HepG2 (cell line): Measurements from ENCODE around the gene PRAMEF5. TPM values are rescaled to one million over a fixed set of nuclear protein-coding genes. Genes with fewer than 3 reads are reported as not detected.
A peak's percentile ranks its signal among the peaks of the same experiment; 100 is the strongest.
"Not testable (repeated sequence)": the region's sequence is repeated elsewhere in the genome, so short reads cannot be mapped to it uniquely, and the experiment has no call there.

Experiments
- ATAC-seq: fragments of 200-7000 bp; cut with Tn5 transposase; 3 replicates; pipeline ENCODE4 v1.9.1; 2020; ENCODE audit warnings: mild to moderate bottlenecking, moderate library complexity
- BruUV-seq: library from RNA; stranded (reverse); fragments of 400-500 nt; replicated peaks from 2 replicates; lab custom pipeline; 2021; lab: Mats Ljungman, UMichigan
- CTCF ChIA-PET: fragments of 300-600 bp; formaldehyde crosslinking; extraction: SDS; loops from one replicate; lab custom pipeline; 2021; ENCODE audit warnings: low total read pairs, inconsistent platforms, low intra/inter-chr PET ratio; lab: Yijun Ruan, JAX
- POLR2A ChIA-PET: fragments of 350-600 bp; sonication (Branson Sonifier 250); formaldehyde crosslinking; loops from one replicate; lab custom pipeline; 2020; ENCODE audit warnings: antibody characterized with exemption, inconsistent platforms; lab: Yijun Ruan, JAX
- DNase-seq: peaks from one replicate; pipeline ENCODE4 v3.0.0-alpha.2; 2015; ENCODE audit warnings: low spot score
- FAIRE-seq: peaks from 3 replicates; lab custom pipeline; 2011; peaks lifted over from hg19 to GRCh38; lab: Jason Lieb, UNC
- H2AFZ ChIP-seq: one replicate; pipeline ENCODE4 v1.6.1; 2011; ENCODE audit warnings: low read length, inconsistent platforms
- H3K27ac ChIP-seq: fragments of 300-600 bp; 3 replicates; pipeline ENCODE4 v1.8.0; 2011; ENCODE audit warnings: mixed run types, mild to moderate bottlenecking, mixed read lengths, low read length, inconsistent platforms; ENCODE audit not compliant: insufficient read depth; ENCODE audit errors: extremely low read length
- H3K27me3 ChIP-seq, 2 experiments: fragments of 200-600 bp in 1 of 2; 2 replicates in 1 of 2; 3 replicates in 1 of 2; pipeline versions ENCODE4 v1.6.0 to v1.8.0; 2011; ENCODE audit warnings: low read length in 2 of 2, mild to moderate bottlenecking in 2 of 2, moderate library complexity in 2 of 2, inconsistent platforms in 1 of 2; ENCODE audit not compliant: insufficient read depth in 2 of 2, control insufficient read depth in 1 of 2
- H3K36me3 ChIP-seq, 2 experiments: fragments of 200-600 bp in 1 of 2; replicated peaks in 1 of 2; 2 replicates in 1 of 2; 3 replicates in 1 of 2; pipeline versions ENCODE4 v1.5.1 to v1.8.0; 2011; ENCODE audit warnings: low read length in 2 of 2, inconsistent platforms in 1 of 2; ENCODE audit not compliant: insufficient read depth in 2 of 2, control insufficient read depth in 1 of 2
- H3K4me1 ChIP-seq: 2 replicates; pipeline ENCODE4 v1.5.1; 2012; ENCODE audit warnings: low read length, inconsistent platforms; ENCODE audit not compliant: insufficient read depth
- H3K4me2 ChIP-seq: 2 replicates; pipeline ENCODE4 v1.6.0; 2011; ENCODE audit warnings: low read depth, low read length, inconsistent platforms
- H3K4me3 ChIP-seq, 3 experiments: fragments of 200-600 bp in 1 of 3; sonication (generic), shearing (Covaris generic) in 1 of 3; replicated peaks in 1 of 3; 2 replicates each; pipeline ENCODE4 v1.5.1; 2011 to 2016; ENCODE audit warnings: low read length in 3 of 3, inconsistent platforms in 2 of 3, low read depth in 2 of 3, mild to moderate bottlenecking in 2 of 3, control low read depth in 1 of 3, mixed read lengths in 1 of 3; ENCODE audit not compliant: insufficient read depth in 1 of 3
- H3K79me2 ChIP-seq: one replicate; pipeline ENCODE4 v1.6.1; 2011; ENCODE audit warnings: low read length, inconsistent platforms; ENCODE audit not compliant: insufficient read depth
- H3K9ac ChIP-seq: 2 replicates; pipeline ENCODE4 v1.6.0; 2011; ENCODE audit warnings: mild to moderate bottlenecking, low read depth, low read length, inconsistent platforms; ENCODE audit not compliant: insufficient read depth
- H3K9me3 ChIP-seq: 2 replicates; pipeline ENCODE4 v1.5.1; 2012; ENCODE audit warnings: mild to moderate bottlenecking, low read length
- H4K20me1 ChIP-seq: 2 replicates; pipeline ENCODE4 v1.6.0; 2011; ENCODE audit warnings: inconsistent platforms, mild to moderate bottlenecking, low read length, moderate library complexity; ENCODE audit not compliant: insufficient read depth
- JUND ChIP-seq: sonication (generic); formaldehyde crosslinking; IDR thresholded peaks from 2 replicates; pipeline ENCODE4 v1.8.0; 2022; ENCODE audit warnings: mild to moderate bottlenecking, missing genetic modification reagents
- MTF2 ChIP-seq: sonication (generic); formaldehyde crosslinking; IDR thresholded peaks from 2 replicates; pipeline ENCODE4 v1.5.0; 2020; ENCODE audit warnings: missing genetic modification reagents, borderline replicate concordance
- NFRKB ChIP-seq: fragments of 450-650 bp; IDR thresholded peaks from 2 replicates; pipeline ENCODE4 v1.6.1; 2017
- PHF21A ChIP-seq: sonication (generic); formaldehyde crosslinking; IDR thresholded peaks from 2 replicates; pipeline ENCODE4 v1.5.0; 2020; ENCODE audit warnings: mild to moderate bottlenecking, missing genetic modification reagents
- RAD21 ChIP-seq: fragments of 450-650 bp; formaldehyde crosslinking; IDR thresholded peaks from 2 replicates; pipeline ENCODE4 v1.5.0; 2020; ENCODE audit warnings: mild to moderate bottlenecking
- TRIM22 ChIP-seq: fragments of 450-650 bp; IDR thresholded peaks from 2 replicates; pipeline ENCODE4 v1.6.1; 2017
- ZNF296 ChIP-seq: sonication (generic); formaldehyde crosslinking; conservative IDR thresholded peaks from 2 replicates; pipeline ENCODE4 v1.5.0; 2020; ENCODE audit warnings: mild to moderate bottlenecking, missing genetic modification reagents
- ZNF768 ChIP-seq: sonication (generic); formaldehyde crosslinking; IDR thresholded peaks from 2 replicates; pipeline ENCODE4 v1.4.0; 2020; ENCODE audit warnings: missing genetic modification reagents
- WGBS: methylation state at CpG from one replicate; pipeline ENCODE4 v1.1.6; 2017; ENCODE audit warnings: low lambda C conversion rate; 5-methylcytosine and 5-hydroxymethylcytosine counted together
- in situ Hi-C: cut with HindIII; loops from 2 replicates; pipeline ENCODE4 v1.10.0; 2017; ENCODE audit warnings: low pct_unique_long_range_greater_than_20kb; ENCODE audit not compliant: extremely low pct_ligation_motif_present
- intact Hi-C: fragments of 100-400 bp; cut with micrococcal nuclease; formaldehyde crosslinking; loops from one replicate; pipeline ENCODE4 v1.10.0; 2022; ENCODE audit not compliant: unreplicated experiment
- polyA plus RNA-seq, 8 experiments: library from polyadenylated mRNA; depleted of rRNA in 3 of 8; stranded (reverse) in 7 of 8; unstranded in 1 of 8; fragments of >200 nt; fragmentation: Illumina TruSeq in 4 of 8; extraction: Trizol in 4 of 8; gene quantifications; 2 replicates each; pipeline versions ENCODE4 v1.2.1 to v1.2.3, GENCODE V29; 2011 to 2016; ENCODE audit warnings: low read depth in 4 of 8, missing spikeins in 1 of 8, mixed read lengths in 1 of 8; ENCODE audit not compliant: insufficient read depth in 1 of 8
- total RNA-seq, 5 experiments: library from RNA; depleted of rRNA; stranded (reverse); fragments of >200 nt; fragmentation: Illumina TruSeq; extraction: Trizol; gene quantifications; 2 replicates each; pipeline ENCODE4 v1.2.3, GENCODE V29; 2016; ENCODE audit warnings: low read depth in 1 of 5

PRAMEF5 gene
- total and polyA plus RNA-seq, 2 of the 13 experiments (the other 11 are each of a cell fraction or from before 2014, with no cell fraction given), result not detected

- H3K9me3 ChIP-seq, in situ Hi-C loops, H2AFZ ChIP-seq, H3K27ac ChIP-seq, H3K79me2 ChIP-seq, H3K4me1 ChIP-seq, H3K9ac ChIP-seq, BruUV-seq, POLR2A ChIA-PET, DNase-seq, H3K4me2 ChIP-seq, H4K20me1 ChIP-seq, ATAC-seq, H3K36me3 ChIP-seq, H3K4me3 ChIP-seq, H3K27me3 ChIP-seq, intact Hi-C loops, CTCF ChIA-PET: not testable (repeated sequence)
- FAIRE-seq, result peak; percentile 34
- no CpG with 5 or more reads among the region's 4 CpGs for WGBS
Measured at GRCh38 chr1:13222788-13223187, 31.2 kb upstream of the PRAMEF5 start.

- CTCF ChIA-PET, result no interaction called here
- no TSS peak for BruUV-seq
Measured at GRCh38 chr1:13224480-13225060, 29.4 kb upstream of the PRAMEF5 start.

GRCh38 chr1:13225675-13226204, 28.3 kb upstream of the PRAMEF5 start, which contains the start of gene PRAMEF18:
Gene PRAMEF18, minus strand, starts transcription at chr1:13226154. Its CDS starts 48 bp downstream, at chr1:13226106.
- intact Hi-C loops, H3K9ac ChIP-seq, H3K27me3 ChIP-seq, ATAC-seq, DNase-seq, H4K20me1 ChIP-seq, in situ Hi-C loops, H3K4me3 ChIP-seq, H3K4me1 ChIP-seq, BruUV-seq, H3K9me3 ChIP-seq, FAIRE-seq, H2AFZ ChIP-seq, H3K27ac ChIP-seq, CTCF ChIA-PET, H3K36me3 ChIP-seq, H3K79me2 ChIP-seq, POLR2A ChIA-PET, H3K4me2 ChIP-seq: not testable (repeated sequence)
- WGBS, result 0% methylated on average over 7 of the region's 9 CpGs

More at GRCh38 chr1:13224480-13225060, 29.4 kb upstream of the PRAMEF5 start:
- WGBS, result 15% methylated on average over 5 of the region's 5 CpGs
- no peak overlapping the region for H3K27ac ChIP-seq
- peaks cover 0 to 3% of the 10 kb centered on the region in 2 experiments; a peak in 1 of 5 replicates for H3K27me3 ChIP-seq
- FAIRE-seq, result no peak
- intact Hi-C loops (no loop called here), in situ Hi-C loops (no loop called here)
- no peak overlapping the region for H3K4me3 ChIP-seq
- DNase-seq, result no peak
- H3K36me3 ChIP-seq, result no peaks in the 10 kb centered on the region
- no peak for TF ChIP-seq TRIM22
- TF ChIP-seq PHF21A, result no peak
- TF ChIP-seq ZNF768 (CRISPR knock-in tag), result no peak
- no peak for TF ChIP-seq JUND (CRISPR knock-in tag)
- TF ChIP-seq ZNF296, result no peak
- TF ChIP-seq NFRKB, result no peak
- no peak for TF ChIP-seq RAD21 (CRISPR knock-in tag)
- TF ChIP-seq MTF2 (CRISPR knock-in tag), result no peak
- no peaks in the 10 kb centered on the region for H3K79me2 ChIP-seq
- no peak for ATAC-seq
- no peaks in the 10 kb centered on the region for H3K9me3 ChIP-seq
- H3K9ac ChIP-seq, result no peak overlapping the region
- H2AFZ ChIP-seq, result no peak overlapping the region
- no peaks in the 10 kb centered on the region for H3K4me1 ChIP-seq
- H4K20me1 ChIP-seq, result no peaks in the 10 kb centered on the region
- POLR2A ChIA-PET, result no interaction called here
- H3K4me2 ChIP-seq, result no peak overlapping the region
